HG03575 (cell line): Measurements from ENCODE around the gene HSPB8.
"Not testable (repeated sequence)": the region's sequence is repeated elsewhere in the genome, so short reads cannot be mapped to it uniquely, and the experiment has no call there.

Experiments used
- ATAC-seq: cut with Tn5 transposase; IDR thresholded peaks from one replicate; pipeline ENCODE4 v1.9.1; 2021; ENCODE audit not compliant: unreplicated experiment, insufficient number of reproducible peaks, low FRiP score; ENCODE audit errors: extremely low read depth

HSPB8 gene

DNA sequence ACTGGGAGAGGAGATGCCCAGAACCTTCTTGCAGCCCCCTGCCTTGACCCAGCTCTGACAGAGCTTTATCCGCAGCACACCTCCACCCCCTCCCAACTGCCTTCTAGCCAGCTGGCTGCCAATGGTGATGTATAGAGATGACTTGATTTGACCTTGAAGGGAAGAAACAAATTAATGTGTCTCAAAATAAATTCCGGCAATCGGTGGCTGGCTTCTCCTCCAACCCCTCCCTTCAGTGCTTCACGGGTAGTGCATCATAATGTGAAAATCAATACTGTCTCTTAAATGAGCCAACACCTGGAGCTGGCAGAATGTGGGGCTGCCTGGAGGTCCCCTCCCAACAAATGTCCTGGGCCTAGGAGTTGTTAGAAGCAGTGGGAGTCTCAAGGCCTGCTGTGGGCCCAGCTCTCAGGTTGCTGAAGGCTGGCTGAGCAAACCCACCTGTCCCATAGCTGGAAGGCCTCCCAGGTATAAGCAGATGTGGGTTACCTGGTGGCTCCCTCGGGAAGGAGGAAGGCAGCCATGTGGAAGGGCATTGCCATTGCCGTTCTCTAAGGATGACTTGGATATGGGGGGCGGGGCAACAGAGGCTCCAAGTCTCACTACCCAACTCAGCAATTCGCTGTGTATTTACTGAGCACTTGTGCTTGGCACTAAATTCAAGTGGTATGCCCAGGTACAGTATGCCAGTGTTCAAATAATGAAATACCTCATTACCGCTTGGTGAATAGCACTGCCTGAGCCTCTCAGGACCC, 23.2 kb downstream of the HSPB8 start:
- ATAC-seq, result no peak

DNA sequence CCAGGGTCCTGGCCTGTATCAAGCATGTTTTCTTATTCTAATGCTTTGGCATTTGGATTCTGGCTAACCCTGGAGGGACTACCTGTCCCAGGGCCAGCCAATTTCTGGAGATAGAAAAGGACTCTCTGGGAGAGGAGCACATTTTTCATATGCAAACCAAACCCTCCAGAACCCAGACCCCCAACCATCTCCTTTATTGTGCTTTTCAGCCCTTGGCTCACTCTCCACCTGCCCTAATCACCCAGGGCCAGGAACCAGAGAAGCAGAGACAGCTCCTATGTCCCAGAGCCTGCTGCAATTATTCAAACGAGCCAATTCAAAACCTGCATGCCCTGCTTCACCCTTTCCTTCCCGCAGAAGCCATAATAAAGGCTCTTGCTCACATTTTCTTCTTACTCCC, 23.8 kb downstream of the HSPB8 start:
- no peak for ATAC-seq

DNA sequence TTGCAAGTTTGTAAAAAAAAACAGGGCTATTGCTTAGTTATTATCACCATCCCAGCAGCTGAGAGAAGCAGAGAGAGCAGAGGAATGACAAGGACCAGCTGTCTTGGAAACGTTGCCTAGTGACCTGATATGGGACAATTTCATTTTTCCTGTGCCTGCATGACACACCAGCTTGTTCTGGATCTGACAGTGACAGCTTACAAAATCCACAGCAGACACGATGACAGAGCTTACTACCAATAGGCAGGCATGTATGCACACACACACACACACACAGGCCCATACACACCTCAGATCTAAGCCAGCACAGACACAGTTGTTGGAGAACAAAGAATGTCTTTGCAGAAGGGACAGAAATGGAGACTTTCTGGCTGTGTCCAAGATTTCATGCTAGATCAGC, 25.4 kb downstream of the HSPB8 start:
- no peak for ATAC-seq

DNA sequence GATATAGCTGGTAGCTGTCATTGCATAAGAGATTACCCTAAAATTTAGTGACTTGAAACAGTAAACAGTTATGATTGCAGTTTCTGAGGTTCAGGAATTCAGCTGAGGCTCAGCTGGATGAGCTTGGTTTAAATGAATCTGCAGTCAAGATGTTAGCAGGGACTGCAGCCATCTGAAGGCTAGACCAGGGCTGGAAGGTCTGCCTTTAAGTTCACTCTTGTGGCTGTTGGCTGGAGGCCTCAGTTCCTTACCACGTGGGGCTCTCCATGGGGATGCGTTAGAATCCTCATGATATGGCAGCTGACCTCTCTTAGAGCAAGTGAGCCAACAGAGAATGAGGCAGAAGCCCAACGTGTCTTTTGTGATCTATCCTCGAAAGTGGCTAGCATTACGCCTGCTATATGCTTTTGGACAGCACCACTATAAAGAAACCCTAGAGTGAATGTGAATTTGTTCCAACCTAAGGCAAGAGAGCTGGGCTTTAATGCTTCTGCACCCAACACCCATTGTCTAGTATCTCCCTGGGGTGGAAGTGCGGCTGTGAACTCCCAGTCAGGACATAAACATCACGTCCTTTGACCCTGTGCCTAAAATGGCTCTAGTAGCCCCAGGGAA, 26.0 kb downstream of the HSPB8 start:
- ATAC-seq, result no peak

DNA sequence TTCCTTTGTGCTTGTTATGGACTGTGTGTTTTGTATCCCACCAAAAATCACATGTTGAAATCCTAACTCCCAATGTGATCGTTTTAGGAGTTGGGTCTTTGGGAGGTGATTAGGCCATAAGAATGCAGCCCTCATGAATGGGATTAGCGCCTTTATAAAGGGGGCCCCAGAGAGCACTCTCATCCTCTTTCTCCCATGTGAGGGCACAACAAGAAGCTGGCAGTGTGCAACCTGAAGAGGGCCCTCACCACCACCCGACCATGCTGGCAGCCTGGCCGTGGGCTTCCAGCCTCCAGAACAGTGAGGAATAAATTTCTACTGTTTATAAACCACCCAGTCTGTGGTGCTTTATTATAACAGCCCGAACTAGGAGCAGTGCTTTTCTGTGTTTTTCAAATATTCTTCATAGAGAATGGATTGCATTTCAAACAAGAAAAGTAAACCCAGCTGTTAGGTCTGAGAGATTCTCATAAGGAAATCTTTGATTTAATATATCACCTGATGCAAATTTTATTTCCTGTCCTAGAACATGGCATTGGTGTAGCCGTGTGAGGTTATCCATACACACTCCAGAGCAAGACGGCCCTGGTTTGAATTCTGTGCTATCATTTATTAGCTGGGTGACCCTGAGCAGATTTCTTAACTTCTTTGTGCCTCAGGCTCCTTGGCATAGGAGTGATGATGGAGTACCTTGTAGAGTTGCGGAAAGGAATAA, 27.8 kb downstream of the HSPB8 start:
- no peak for ATAC-seq

DNA sequence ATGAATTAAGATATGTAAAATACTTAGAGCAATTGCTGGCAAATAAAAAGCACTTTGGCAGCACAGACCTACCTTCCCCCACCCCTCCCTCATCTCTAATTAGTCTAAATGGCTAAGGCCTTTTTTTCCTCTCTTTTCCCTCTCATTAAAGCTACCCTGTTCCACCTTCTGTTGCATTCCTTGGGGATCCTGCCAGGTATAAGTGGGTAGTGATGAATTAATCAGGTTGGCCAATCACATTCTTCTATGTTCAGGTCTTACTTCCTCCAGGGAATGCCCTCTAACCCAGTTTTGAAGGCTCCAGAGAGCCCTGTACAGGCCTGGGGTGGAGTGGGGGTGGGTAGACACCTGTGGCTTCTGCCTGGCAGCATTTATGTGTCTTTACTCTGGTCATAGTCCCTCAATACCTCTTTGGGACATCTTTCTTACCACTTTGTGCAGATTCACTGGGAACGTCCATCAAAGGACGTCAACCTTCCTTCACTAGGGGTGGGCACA, 28.4 kb downstream of the HSPB8 start:
- no peak for ATAC-seq

DNA sequence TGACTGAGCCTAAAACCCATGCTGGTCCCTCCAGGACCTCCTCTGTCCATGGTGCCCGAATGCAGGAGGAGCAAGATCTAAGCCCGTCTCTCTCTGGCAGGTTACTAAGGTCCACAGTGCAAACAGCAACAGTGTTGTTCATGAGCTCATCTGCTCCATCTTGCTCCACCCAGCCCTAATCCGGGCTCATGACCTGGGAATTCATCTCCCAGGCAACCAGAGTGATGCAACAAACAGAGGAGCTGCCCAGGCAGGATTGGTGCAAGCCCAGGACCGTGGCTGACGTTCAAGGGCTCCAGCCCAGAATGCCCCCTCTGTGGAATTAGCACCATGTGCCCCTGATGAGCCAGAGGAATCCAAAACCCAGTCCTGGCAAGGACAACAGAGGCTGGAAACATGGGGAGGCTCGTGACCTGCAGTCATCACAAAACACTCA, 29.9 kb downstream of the HSPB8 start:
- ATAC-seq, result no peak

DNA sequence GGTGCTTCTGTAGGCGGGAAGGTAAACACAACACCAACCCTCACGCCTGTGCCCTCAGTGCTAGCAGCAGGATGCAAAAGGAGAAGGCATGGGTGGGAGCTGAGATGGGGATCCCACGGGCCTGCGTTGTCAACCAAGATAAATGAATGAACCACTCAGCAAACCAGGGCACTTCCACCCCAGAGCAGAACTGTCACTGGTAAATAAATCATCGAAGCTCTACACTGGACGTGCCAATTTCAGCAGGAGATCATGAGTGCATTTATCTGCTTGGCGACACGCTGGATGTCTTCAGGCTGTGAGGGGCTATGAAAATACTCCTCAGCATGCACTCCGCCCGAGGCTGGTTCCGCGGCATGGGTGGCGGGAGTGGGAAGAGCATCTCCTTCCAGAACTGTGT, 33.2 kb downstream of the HSPB8 start:
- no peak for ATAC-seq

DNA sequence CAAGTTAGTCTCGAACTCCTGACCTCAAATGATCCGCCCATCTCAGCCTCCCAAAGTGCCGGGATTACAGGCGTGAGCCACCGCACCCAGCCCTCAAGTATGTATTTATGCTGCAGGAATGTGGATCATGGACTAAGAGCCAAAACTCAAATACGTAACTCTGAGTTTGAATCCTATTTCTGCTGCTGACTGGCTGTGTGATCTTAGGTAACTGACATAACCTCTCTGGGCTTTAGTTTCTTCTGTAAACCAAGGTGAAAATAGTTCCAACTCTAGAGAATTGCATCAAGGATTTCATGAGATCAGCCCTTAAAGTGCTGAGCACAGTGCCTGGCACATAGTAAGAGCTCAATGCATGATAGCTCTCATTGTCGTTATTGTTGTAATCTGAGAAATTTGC, 37.4 kb downstream of the HSPB8 start:
- no peak for ATAC-seq

DNA sequence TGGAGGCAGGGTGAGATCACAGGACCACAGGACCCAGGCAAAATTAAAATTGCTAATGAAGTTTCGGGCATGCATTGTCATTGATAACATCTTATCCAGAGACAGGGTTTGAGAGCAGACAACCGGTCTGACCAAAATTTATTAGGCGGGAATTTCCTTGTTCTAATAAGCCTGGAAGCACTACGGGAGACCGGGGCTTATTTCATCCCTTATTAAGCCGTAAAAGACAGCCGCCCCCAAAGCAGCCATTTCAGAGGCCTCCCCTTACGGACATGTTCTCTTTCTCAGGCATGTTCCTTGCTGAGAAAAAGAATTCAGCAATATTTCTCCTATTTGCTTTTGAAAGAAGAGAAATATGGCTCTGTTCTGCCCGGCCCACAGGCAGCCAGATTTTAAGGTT, 40.1 kb downstream of the HSPB8 start:
- ATAC-seq, result not testable (repeated sequence)

DNA sequence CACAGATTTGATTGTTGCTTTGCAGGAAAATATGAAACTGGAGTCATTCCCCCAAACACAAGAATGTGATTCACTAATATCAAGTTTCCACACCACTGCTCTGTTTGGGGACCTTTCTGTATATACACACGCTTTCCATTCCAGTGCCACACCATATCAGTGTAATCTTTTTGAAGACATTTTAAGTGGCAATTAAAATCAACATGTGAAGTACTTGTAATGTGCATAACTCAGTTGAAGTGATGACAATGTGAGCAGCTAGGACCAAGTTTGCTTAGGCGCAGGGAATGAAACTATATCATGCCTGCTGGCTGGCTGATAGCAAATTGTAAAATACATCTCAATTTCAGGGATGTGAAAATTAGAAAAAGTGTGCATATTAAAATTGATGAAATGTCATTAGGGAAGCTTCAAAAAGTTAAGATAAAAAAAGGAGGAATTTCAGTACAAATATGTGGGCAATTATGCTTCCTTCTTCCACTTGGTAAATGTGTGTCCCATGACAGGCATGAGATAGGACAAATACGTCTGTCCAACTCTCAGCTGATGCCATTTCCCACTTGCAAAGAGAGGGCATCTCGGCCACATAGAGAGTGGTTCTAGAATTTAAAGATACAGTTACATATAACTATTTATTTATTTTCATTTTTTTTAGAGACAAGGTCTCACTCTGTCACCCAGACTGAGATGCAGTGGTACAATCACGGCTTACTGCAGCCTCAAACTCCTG, 43.7 kb downstream of the HSPB8 start:
- no peak for ATAC-seq

DNA sequence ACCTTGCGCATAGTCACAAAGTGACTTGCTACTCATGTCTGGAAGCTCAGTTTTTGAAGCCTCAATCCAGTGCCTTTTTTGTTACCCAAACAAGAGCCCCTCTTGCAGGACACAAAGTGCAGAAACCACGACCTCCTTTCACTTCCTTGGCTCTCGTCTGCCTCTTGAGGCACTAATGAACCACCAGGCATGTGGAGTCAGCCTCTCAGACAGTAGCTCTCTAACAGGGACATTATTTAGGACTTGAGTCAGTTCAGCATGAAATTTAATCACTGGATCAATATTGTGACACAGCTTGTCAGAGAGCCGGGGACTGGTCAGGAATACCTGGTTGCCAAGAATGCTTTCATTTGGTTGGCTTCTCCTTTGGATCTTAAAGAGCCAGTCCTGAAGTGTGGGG, 46.7 kb downstream of the HSPB8 start:
- ATAC-seq, result no peak

DNA sequence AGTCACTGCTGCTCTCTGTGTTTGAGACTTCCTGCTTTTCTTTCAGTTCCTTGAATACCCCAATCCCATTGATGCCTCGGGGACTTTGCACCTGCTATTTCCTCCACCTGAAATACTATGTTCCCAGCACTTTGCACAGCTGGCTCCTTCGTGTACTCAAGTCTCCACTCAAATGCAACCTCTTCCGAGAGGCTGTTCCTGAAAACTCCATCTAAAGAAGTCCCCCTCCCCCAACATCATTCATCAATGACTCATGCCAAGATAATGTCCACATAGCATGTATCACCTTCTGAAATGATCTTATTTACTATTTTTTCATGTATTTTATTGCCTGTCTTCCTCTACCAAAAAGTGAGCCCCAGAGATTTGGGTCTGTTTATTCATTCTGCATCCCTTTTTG, 48.6 kb downstream of the HSPB8 start:
- ATAC-seq, result no peak

DNA sequence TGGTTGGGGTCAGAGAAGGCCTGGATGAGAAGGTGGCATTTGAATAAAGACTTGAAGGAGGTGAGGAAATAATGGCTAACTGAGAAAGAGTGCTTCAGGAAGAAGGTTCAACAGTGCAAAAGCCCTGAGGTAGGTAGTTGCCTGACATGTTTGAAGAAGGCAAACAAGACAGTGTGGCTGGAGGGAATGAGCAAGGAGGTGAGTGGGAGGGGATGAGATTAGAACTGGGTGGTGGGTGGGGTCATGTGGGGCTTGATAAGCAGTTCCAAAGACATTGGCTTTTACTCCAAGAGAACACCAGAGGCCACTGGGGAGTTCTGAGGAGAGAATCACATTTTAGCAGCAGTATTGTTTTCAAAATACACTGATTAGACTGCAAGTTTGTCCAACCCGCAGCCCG, 50.5 kb downstream of the HSPB8 start:
- no peak for ATAC-seq

DNA sequence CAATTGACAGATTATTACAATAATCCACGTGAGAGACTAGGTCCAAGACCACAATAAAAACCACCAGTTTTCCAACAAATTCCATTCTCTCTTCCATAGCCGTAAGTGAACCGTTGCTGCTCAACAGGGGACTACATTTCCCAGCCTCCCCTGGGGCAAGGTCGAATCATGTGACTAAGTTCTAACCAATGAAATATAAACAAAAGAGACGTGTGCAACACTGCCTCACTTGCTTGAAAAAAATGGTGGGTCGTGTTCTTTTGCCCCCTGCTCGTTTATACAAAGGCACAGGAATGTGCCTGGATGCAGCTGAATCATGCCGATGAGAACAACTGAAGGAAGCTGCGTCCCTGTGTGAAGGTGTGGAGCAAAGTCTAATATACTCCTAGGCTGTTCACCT, 51.1 kb downstream of the HSPB8 start:
- no peak for ATAC-seq

DNA sequence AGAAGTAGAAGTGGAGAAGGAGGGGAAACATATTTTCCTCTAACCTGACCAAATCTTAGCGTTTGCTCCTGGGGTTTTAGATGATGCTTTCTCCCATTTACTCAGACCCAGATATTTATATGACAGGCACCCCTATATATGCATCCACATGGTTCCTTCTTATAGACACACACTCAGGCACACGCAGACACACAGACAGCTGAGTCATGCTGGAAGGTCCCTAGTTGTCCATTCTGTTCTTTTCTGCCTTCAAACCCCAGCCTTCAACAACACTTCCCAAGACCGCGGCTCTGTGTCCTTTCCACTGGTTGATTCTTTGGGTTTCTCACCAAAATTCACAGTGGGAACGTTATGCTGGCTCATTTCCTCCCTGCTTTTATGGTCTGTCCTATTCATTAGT, 52.1 kb downstream of the HSPB8 start:
- ATAC-seq, result no peak

DNA sequence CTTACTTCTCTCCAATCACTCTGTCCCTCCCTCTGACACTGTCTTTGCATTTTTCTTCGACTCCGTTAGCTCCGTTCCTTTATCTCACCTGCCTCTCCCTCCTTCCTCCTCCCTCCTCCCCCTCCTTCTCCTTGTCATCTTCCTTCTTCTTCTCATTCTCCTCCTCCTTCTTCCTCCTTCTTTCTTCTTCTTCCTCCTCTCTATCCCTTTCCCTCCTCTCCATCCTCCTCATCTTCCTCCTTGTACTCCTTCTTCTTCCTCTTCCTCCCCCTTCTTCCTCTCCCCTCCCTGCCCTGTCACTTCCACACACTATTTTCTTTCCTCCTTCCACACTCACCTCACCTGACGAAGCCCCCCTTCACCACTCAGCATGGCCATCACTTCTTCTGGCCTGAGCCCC, 53.0 kb downstream of the HSPB8 start:
- ATAC-seq, result no peak

DNA sequence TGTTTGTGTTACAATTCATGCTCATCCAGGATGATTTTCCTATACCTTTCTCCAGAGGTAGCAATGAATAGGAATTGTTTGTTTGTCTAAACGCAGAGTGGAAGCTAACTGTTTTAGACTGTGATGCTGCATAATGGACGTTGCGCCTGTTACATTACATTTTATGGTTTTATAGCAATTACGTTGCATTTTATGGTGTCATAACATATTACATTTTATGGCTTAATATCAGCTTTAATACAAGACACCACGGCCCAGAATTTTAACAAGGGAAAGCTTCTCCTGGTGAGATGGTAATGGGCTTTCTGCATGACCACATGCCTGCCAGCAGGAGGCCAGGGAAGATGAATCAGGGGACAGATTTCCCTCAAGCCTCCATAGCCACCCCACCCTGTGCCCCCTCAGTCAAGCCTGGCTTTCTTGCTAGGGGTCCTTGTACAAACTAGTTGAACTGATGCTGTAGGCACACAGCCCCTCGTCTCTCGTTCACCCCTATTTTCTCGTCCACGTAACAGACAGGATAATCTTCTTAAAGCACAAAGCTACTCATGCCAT, 56.5 kb downstream of the HSPB8 start:
- no peak for ATAC-seq

DNA sequence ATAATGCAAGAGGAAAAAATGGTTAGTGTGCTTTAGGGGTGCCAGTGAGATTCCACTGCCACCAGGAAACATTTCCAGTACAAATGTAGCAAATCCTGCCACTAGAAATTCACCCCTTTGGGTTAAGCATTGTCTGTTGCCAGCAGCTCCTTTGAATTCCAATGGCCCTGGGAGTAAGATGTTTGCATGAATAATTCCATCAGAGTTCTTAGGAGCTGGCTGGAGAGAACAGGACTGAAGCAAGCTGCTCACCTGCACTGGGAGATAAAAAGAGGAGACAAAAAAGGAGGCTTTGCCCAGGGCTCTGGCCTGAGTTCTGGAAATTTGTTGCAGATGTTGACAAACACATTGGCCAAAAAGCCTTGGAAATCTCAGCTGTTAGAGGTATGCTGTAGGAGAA, 57.6 kb downstream of the HSPB8 start:
- ATAC-seq, result no peak
